Neural progenitor cell (in vitro differentiated cells): ENCODE measurements around the gene ECM1. TPM values are rescaled to one million over a fixed set of nuclear protein-coding genes. Genes with fewer than 3 reads are reported as not detected.

ENCODE experiments used
- DNase-seq: peaks from one replicate; pipeline ENCODE4 v3.0.0-alpha.2; 2016; ENCODE audit warnings: low spot score
- H2AFZ ChIP-seq: fragments of 200-600 bp; sonication (generic); replicated peaks from 2 replicates; pipeline ENCODE4 v1.6.1; 2016; ENCODE audit warnings: antibody characterized with exemption
- H3F3A ChIP-seq: fragments of 200-600 bp; sonication (generic); 2 replicates; pipeline ENCODE4 v1.6.1; 2016; ENCODE audit warnings: antibody characterized with exemption, low read depth
- H3K27ac ChIP-seq: fragments of 200-600 bp; sonication (generic); 2 replicates; pipeline ENCODE4 v1.5.1; 2016; ENCODE audit warnings: mild to moderate bottlenecking
- H3K27me3 ChIP-seq: fragments of 200-600 bp; sonication (generic); 2 replicates; pipeline ENCODE4 v1.6.1; 2016; ENCODE audit warnings: mild to moderate bottlenecking, moderate library complexity
- H3K36me3 ChIP-seq: fragments of 200-600 bp; sonication (generic); 2 replicates; pipeline ENCODE4 v1.5.1; 2016
- H3K4me1 ChIP-seq: fragments of 200-600 bp; sonication (generic); 2 replicates; pipeline ENCODE4 v1.6.1; 2016; ENCODE audit warnings: mixed run types
- H3K4me2 ChIP-seq: fragments of 200-600 bp; sonication (generic); 2 replicates; pipeline ENCODE4 v1.6.1; 2016
- H3K4me3 ChIP-seq: fragments of 200-600 bp; sonication (generic); 2 replicates; pipeline ENCODE4 v1.5.1; 2016
- H3K79me2 ChIP-seq: fragments of 200-600 bp; sonication (generic); 2 replicates; pipeline ENCODE4 v1.6.1; 2016; ENCODE audit warnings: low read depth
- H3K9ac ChIP-seq: fragments of 200-600 bp; sonication (generic); 2 replicates; pipeline ENCODE4 v1.6.1; 2016
- H3K9me3 ChIP-seq: fragments of 200-600 bp; sonication (generic); 2 replicates; pipeline ENCODE4 v1.5.1; 2016; ENCODE audit warnings: low read depth
- H4K20me1 ChIP-seq: fragments of 200-600 bp; sonication (generic); 2 replicates; pipeline ENCODE4 v1.6.1; 2016; ENCODE audit warnings: low read depth
- H3K27ac Mint-ChIP-seq: 3 replicates; pipeline ENCODE4 v1.8.0; 2021; ENCODE audit warnings: mixed read lengths
- H3K27me3 Mint-ChIP-seq: 2 replicates; pipeline ENCODE4 v1.8.0; 2022; ENCODE audit warnings: low read depth, mild to moderate bottlenecking, inconsistent platforms, moderate library complexity, mixed read lengths; ENCODE audit not compliant: insufficient read depth
- H3K36me3 Mint-ChIP-seq: 3 replicates; pipeline ENCODE4 v1.8.0; 2021; ENCODE audit warnings: mixed read lengths
- H3K4me1 Mint-ChIP-seq: 3 replicates; pipeline ENCODE4 v1.8.0; 2021; ENCODE audit warnings: mixed read lengths
- H3K4me3 Mint-ChIP-seq: 3 replicates; pipeline ENCODE4 v1.8.0; 2021; ENCODE audit warnings: mild to moderate bottlenecking, moderate library complexity, mixed read lengths
- H3K9me3 Mint-ChIP-seq: 3 replicates; pipeline ENCODE4 v1.8.0; 2020; ENCODE audit warnings: mixed read lengths
- CTCF ChIP-seq: fragments of 200-600 bp; sonication (generic); IDR thresholded peaks from 2 replicates; pipeline ENCODE4 v1.5.1; 2017; ENCODE audit warnings: antibody characterized with exemption, mild to moderate bottlenecking
- EZH2 ChIP-seq: fragments of 200-600 bp; sonication (generic); IDR thresholded peaks from 2 replicates; pipeline ENCODE4 v1.6.1; 2017; ENCODE audit warnings: antibody characterized with exemption, mild to moderate bottlenecking, moderate library complexity
- EZH2phosphoT487 ChIP-seq: fragments of 200-600 bp; sonication (generic); IDR thresholded peaks from 2 replicates; pipeline ENCODE4 v1.6.1; 2017; ENCODE audit warnings: antibody characterized with exemption
- total RNA-seq: library from RNA; depleted of rRNA; stranded (reverse); fragments of >200 nt; gene quantifications from 2 replicates; pipeline ENCODE4 v1.2.3, GENCODE V29; 2015; ENCODE audit warnings: low replicate concordance

The ECM1 gene
- total RNA-seq, 1 donor from 2014 or later: 0.30 TPM

- DNase-seq: no peak
Measured at GRCh38 chr1:150545486-150546032, 37.6 kb downstream of the ECM1 start.

GRCh38 chr1:150546294-150546937 lies 38.5 kb downstream of the ECM1 start:
- Histone ChIP-seq H3K9ac (no peak overlapping the region), H3K9me3 (no peaks in the 10 kb centered on the region), H3F3A (peaks cover 33% of the 10 kb centered on the region), H3K27ac (no peak overlapping the region), H4K20me1 (peaks cover 18% of the 10 kb centered on the region), H3K4me3 (no peak overlapping the region), H3K27me3 (peaks cover 48% of the 10 kb centered on the region), H3K4me2 (no peak overlapping the region), H3K36me3 (no peaks in the 10 kb centered on the region), H3K79me2 (no peaks in the 10 kb centered on the region), H2AFZ (no peak overlapping the region), H3K4me1 (peaks cover 9% of the 10 kb centered on the region)
- Mint-ChIP-seq H3K4me3 (no peak overlapping the region), H3K27me3 (peaks cover 22% of the 10 kb centered on the region), H3K9me3 (no peaks in the 10 kb centered on the region), H3K27ac (no peak overlapping the region), H3K4me1 (peaks cover 22% of the 10 kb centered on the region), H3K36me3 (no peaks in the 10 kb centered on the region)
- TF ChIP-seq EZH2phosphoT487 (no peak), CTCF (no peak), EZH2 (no peak)
- DNase-seq: no peak

More at GRCh38 chr1:150545486-150546032, 37.6 kb downstream of the ECM1 start:
- no peak for TF ChIP-seq EZH2phosphoT487
- TF ChIP-seq EZH2: no peak
- TF ChIP-seq CTCF: no peak
- no peak overlapping the region for H3K4me3 Mint-ChIP-seq
- H3K4me3 ChIP-seq: no peak overlapping the region
- H3K27me3 Mint-ChIP-seq: peaks cover 19% of the 10 kb centered on the region
- H3K4me1 ChIP-seq: peaks cover 9% of the 10 kb centered on the region
- no peak overlapping the region for H3K4me2 ChIP-seq
- H3K27ac Mint-ChIP-seq: no peak overlapping the region
- H3K9me3 Mint-ChIP-seq: no peaks in the 10 kb centered on the region
- no peak overlapping the region for H3K27ac ChIP-seq
- H3F3A ChIP-seq: peaks cover 26% of the 10 kb centered on the region
- H3K79me2 ChIP-seq: no peaks in the 10 kb centered on the region
- no peaks in the 10 kb centered on the region for H3K36me3 ChIP-seq
- H3K9me3 ChIP-seq: no peaks in the 10 kb centered on the region
- no peaks in the 10 kb centered on the region for H3K36me3 Mint-ChIP-seq
- peaks cover 41% of the 10 kb centered on the region for H3K27me3 ChIP-seq
- no peak overlapping the region for H2AFZ ChIP-seq
- H4K20me1 ChIP-seq: peaks cover 14% of the 10 kb centered on the region
- no peak overlapping the region for H3K9ac ChIP-seq
- peaks cover 19% of the 10 kb centered on the region for H3K4me1 Mint-ChIP-seq

- Histone ChIP-seq H3K9ac (no peak overlapping the region), H2AFZ (peak overlapping the region; percentile 92), H3K9me3 (no peaks in the 10 kb centered on the region), H4K20me1 (peaks cover 18% of the 10 kb centered on the region), H3K4me1 (peaks cover 18% of the 10 kb centered on the region), H3K79me2 (no peaks in the 10 kb centered on the region), H3K27ac (no peak overlapping the region), H3K27me3 (peaks cover 48% of the 10 kb centered on the region), H3K36me3 (no peaks in the 10 kb centered on the region), H3F3A (peaks cover 33% of the 10 kb centered on the region), H3K4me3 (peak overlapping the region; percentile 65), H3K4me2 (peak overlapping the region; percentile 85)
- Mint-ChIP-seq H3K36me3 (no peaks in the 10 kb centered on the region), H3K4me3 (peak overlapping the region; percentile 85), H3K4me1 (peaks cover 30% of the 10 kb centered on the region), H3K27ac (no peak overlapping the region), H3K9me3 (no peaks in the 10 kb centered on the region), H3K27me3 (peaks cover 22% of the 10 kb centered on the region)
- no peak for TF ChIP-seq EZH2phosphoT487
- TF ChIP-seq CTCF: no peak
- no peak for TF ChIP-seq EZH2
- no peak for DNase-seq
Measured at GRCh38 chr1:150548324-150548631, 40.4 kb downstream of the ECM1 start.
